Transverse colon (tissue), 4 donors: ENCODE results near the gene SPINK4. TPM values are rescaled to one million over a fixed set of nuclear protein-coding genes. Genes with fewer than 3 reads are reported as not detected.

Experiments
- DNase-seq: peaks from one replicate; pipeline ENCODE4 v3.0.0-alpha.2; 2019
- H3K27ac ChIP-seq, 4 donors: fragments of 200-600 bp; sonication (generic); 2 replicates each; pipeline ENCODE4 v1.5.1; 2016 to 2018; ENCODE audit warnings: inconsistent platforms in 4 of 4
- H3K27me3 ChIP-seq: fragments of 200-600 bp; sonication (generic); 2 replicates; pipeline ENCODE4 v1.5.1; 2017; ENCODE audit warnings: inconsistent platforms
- H3K36me3 ChIP-seq, 4 donors: fragments of 200-600 bp; sonication (generic); 2 replicates each; pipeline ENCODE4 v1.5.1; 2017 to 2019; ENCODE audit warnings: inconsistent platforms in 4 of 4
- H3K4me1 ChIP-seq, 4 donors: fragments of 200-600 bp; sonication (generic); 2 replicates each; pipeline ENCODE4 v1.5.1; 2017 to 2020; ENCODE audit warnings: inconsistent platforms in 4 of 4
- H3K4me3 ChIP-seq, 4 donors: fragments of 200-600 bp; sonication (generic); 1 replicate in 1 of 4; 2 replicates in 3 of 4; pipeline versions ENCODE4 v1.5.1 to v1.6.1; 2017 to 2019; ENCODE audit warnings: inconsistent platforms in 4 of 4
- H3K9me3 ChIP-seq, 2 donors: fragments of 200-600 bp; sonication (generic); 2 replicates each; pipeline ENCODE4 v1.5.1; 2017 to 2019; ENCODE audit warnings: inconsistent platforms in 2 of 2
- EP300 ChIP-seq: sonication (generic); formaldehyde crosslinking; IDR thresholded peaks from one replicate; pipeline ENCODE4 v1.6.1; 2017; ENCODE audit warnings: antibody characterized with exemption, low read depth
- POLR2A ChIP-seq: fragments of 450-650 bp; IDR thresholded peaks from one replicate; pipeline ENCODE4 v1.6.1; 2016; ENCODE audit warnings: antibody characterized with exemption, mild to moderate bottlenecking, moderate library complexity
- POLR2AphosphoS5 ChIP-seq, 3 donors: sonication (generic); formaldehyde crosslinking; IDR thresholded peaks; one replicate each; pipeline ENCODE4 v1.6.1; 2016; ENCODE audit warnings: antibody characterized with exemption in 3 of 3
- WGBS, 2 donors: methylation state at CpG; one replicate each; pipeline ENCODE4 v1.1.5; 2018; ENCODE audit warnings: low coverage in 1 of 2; 5-methylcytosine and 5-hydroxymethylcytosine counted together
- in situ Hi-C, 4 donors: fragments of 200-750 bp; cut with MboI; loops; one replicate each; pipeline versions ENCODE4 v1.15.0 to v1.15.1; 2017; ENCODE audit warnings: low sequenced_read_pairs in 3 of 4, low pct_ligation_motif_present in 1 of 4, low pct_unique_long_range_greater_than_20kb in 1 of 4
- intact Hi-C: fragments of 100-400 bp; cut with DNase I; formaldehyde crosslinking; loops from one replicate; pipeline ENCODE4 v1.15.1; 2023; ENCODE audit warnings: low total_unique reads
- total RNA-seq, 4 donors: library from RNA; depleted of rRNA; stranded (reverse); fragments of >200 nt; gene quantifications; one replicate each; pipeline ENCODE4 v1.1.0, GENCODE V29; 2016
- TF ChIP-seq, protein P1 (sequence below), 5 experiments: fragments of 200-600 bp in 3 of 5; fragments of 450-650 bp in 2 of 5; sonication (generic) in 3 of 5; IDR thresholded peaks; 1 replicate in 2 of 5; 2 replicates in 3 of 5; pipeline ENCODE4 v1.5.1; 2016 to 2017; ENCODE audit warnings: antibody characterized with exemption in 5 of 5, inconsistent platforms in 3 of 5, mild to moderate bottlenecking in 2 of 5, moderate library complexity in 1 of 5

Gene SPINK4
- total RNA-seq, 4 donors from 2014 or later = 6.6 to 77.8 TPM; not detected in 2

DNA sequence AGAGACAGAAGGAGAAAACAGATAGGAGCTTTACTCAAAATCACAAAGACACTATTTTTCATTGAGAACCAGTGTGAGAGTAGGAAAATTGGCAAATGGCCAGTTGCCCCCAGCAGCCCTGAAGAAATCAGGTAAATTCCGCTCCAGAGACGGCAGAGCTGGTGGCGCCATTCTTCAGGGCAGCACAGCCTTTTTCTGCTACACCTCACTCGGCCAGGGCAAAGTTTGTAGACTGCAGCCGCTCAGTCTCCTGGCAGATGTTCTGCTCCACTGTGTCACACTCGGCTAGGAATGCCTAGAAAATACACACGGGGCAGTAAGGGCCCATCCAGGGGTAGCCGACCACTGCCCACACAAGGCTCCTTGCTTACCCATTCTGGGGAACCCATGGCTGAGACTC, 15.0 kb downstream of the SPINK4 start:
- TF ChIP-seq, protein P1, sequence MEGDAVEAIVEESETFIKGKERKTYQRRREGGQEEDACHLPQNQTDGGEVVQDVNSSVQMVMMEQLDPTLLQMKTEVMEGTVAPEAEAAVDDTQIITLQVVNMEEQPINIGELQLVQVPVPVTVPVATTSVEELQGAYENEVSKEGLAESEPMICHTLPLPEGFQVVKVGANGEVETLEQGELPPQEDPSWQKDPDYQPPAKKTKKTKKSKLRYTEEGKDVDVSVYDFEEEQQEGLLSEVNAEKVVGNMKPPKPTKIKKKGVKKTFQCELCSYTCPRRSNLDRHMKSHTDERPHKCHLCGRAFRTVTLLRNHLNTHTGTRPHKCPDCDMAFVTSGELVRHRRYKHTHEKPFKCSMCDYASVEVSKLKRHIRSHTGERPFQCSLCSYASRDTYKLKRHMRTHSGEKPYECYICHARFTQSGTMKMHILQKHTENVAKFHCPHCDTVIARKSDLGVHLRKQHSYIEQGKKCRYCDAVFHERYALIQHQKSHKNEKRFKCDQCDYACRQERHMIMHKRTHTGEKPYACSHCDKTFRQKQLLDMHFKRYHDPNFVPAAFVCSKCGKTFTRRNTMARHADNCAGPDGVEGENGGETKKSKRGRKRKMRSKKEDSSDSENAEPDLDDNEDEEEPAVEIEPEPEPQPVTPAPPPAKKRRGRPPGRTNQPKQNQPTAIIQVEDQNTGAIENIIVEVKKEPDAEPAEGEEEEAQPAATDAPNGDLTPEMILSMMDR (IDR thresholded peaks at IDR 0.05) = no peak
- TF ChIP-seq POLR2A (no peak), EP300 (no peak), POLR2AphosphoS5 (IDR thresholded peaks at IDR 0.05) (no peak)
- no peak for DNase-seq
- in situ Hi-C loops (no loop called here), intact Hi-C loops (no loop called here)
- WGBS, 2 donors = 97 to 100% methylated on average over 3 to 8 of the region's 8 CpGs
- Histone ChIP-seq H3K36me3 (peaks cover 0 to 71% (median 35%) of the 10 kb centered on the region in 4 donors), H3K27me3 (no peaks in the 10 kb centered on the region), H3K27ac (no peak overlapping the region), H3K4me3 (no peak overlapping the region), H3K4me1 (no peaks in the 10 kb centered on the region), H3K9me3 (no peaks in the 10 kb centered on the region)

DNA sequence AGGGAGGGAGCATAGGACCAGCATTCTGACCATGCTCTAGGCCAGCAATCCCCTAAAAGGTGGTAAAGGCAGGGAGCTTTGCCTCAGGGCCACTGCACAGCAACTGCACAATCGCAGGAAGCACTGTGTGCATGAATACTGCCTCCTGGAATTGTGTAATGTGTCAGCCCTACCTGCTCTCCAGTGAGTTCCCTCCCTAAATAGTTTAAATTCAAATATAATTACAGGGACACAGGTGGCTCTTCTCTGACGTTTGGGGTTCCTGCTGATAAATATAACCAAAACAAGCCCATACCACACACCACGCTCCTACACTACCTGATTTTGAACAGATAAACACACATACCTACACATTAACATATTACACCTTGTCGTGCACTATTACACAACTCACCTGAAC, 15.5 kb downstream of the SPINK4 start:
- Histone ChIP-seq H3K27me3 (no peaks in the 10 kb centered on the region), H3K4me1 (no peaks in the 10 kb centered on the region), H3K9me3 (no peaks in the 10 kb centered on the region), H3K36me3 (peaks cover 0 to 75% (median 37%) of the 10 kb centered on the region in 4 donors), H3K27ac (no peak overlapping the region), H3K4me3 (no peak overlapping the region)
- in situ Hi-C loops (no loop called here), intact Hi-C loops (no loop called here)
- TF ChIP-seq EP300 = no peak
- TF ChIP-seq POLR2A = no peak
- TF ChIP-seq POLR2AphosphoS5 (IDR thresholded peaks at IDR 0.05) = no peak
- TF ChIP-seq, protein P1 (IDR thresholded peaks at IDR 0.05) = no peak
- WGBS, 2 donors = 88 to 89% methylated on average over 1 to 4 of the region's 4 CpGs
- DNase-seq = no peak

DNA sequence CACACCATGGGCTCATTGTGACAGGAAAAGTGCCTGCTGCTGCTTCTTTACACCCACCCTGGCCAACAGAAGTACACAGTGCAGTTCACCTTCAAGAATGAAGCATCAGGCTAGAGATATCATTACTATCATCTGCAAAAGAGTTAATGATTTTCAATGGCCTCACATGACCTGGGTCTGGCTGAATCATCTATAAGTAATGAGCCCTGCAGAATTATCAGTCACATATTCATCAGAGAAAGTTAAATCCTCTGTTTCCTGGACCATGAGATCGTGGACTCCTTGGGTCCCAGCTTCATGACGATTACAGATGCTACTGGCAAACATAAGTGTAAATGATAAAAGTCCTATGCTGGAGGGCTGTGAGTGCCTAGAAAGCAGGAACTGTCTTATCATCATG, 16.3 kb downstream of the SPINK4 start:
- DNase-seq = no peak
- H3K27ac ChIP-seq = no peak overlapping the region
- in situ Hi-C loops (no loop called here), intact Hi-C loops (no loop called here)
- 82 to 100% methylated on average over 1 to 2 of the region's 2 CpGs for WGBS, 2 donors
- no peak overlapping the region for H3K4me3 ChIP-seq
- peaks cover 0 to 83% (median 41%) of the 10 kb centered on the region in 4 donors for H3K36me3 ChIP-seq
- H3K27me3 ChIP-seq = no peaks in the 10 kb centered on the region
- no peaks in the 10 kb centered on the region for H3K9me3 ChIP-seq
- TF ChIP-seq, protein P1 (IDR thresholded peaks at IDR 0.05) = no peak
- TF ChIP-seq POLR2AphosphoS5 (IDR thresholded peaks at IDR 0.05) = no peak
- TF ChIP-seq EP300 = no peak
- no peak for TF ChIP-seq POLR2A
- no peaks in the 10 kb centered on the region for H3K4me1 ChIP-seq

DNA sequence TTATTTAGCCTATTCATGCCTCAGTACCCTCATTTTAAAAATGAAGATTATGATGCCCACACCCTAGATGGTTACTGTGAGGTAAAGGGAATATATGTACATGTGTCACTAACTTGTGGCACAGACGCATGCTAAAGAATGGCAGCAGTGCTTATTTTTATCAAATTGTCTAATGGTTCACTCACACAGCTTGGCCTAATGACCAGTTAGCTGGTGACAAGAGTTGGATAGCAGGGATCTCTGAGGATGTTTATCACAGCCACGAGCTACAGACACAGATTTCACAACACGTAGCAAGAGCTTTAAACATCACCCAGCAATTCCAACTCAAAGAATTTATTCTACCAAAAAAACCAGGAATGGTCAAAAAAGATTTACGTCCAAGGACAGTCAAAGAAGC, 17.3 kb downstream of the SPINK4 start:
- 91 to 97% methylated on average over 4 of the region's 4 CpGs for WGBS, 2 donors
- no peak overlapping the region for H3K4me3 ChIP-seq
- H3K27ac ChIP-seq = no peak overlapping the region
- H3K4me1 ChIP-seq = no peaks in the 10 kb centered on the region
- H3K27me3 ChIP-seq = no peaks in the 10 kb centered on the region
- in situ Hi-C loops (no loop called here), intact Hi-C loops (no loop called here)
- TF ChIP-seq POLR2A = no peak
- no peak for TF ChIP-seq POLR2AphosphoS5 (IDR thresholded peaks at IDR 0.05)
- TF ChIP-seq EP300 = no peak
- TF ChIP-seq, protein P1 (IDR thresholded peaks at IDR 0.05) = no peak
- peaks cover 0 to 92% (median 43%) of the 10 kb centered on the region in 4 donors for H3K36me3 ChIP-seq
- no peaks in the 10 kb centered on the region for H3K9me3 ChIP-seq
- no peak for DNase-seq
